Tibial artery (tissue), 4 donors: ENCODE measurements around the gene GGACT.

Source experiments
- DNase-seq, 2 donors: peaks; one replicate each; pipeline ENCODE4 v3.0.0-alpha.2; 2019
- H3K27ac ChIP-seq, 2 donors: fragments of 200-600 bp; sonication (generic) in 1 of 2; 1 replicate in 1 of 2; 2 replicates in 1 of 2; pipeline ENCODE4 v1.5.1; 2018 to 2019; ENCODE audit warnings: mild to moderate bottlenecking in 1 of 2
- H3K27me3 ChIP-seq, 2 donors: fragments of 200-600 bp; sonication (generic) in 1 of 2; one replicate each; pipeline versions ENCODE4 v1.5.1 to v1.6.0; 2016 to 2019
- H3K36me3 ChIP-seq, 3 donors: fragments of 200-600 bp; sonication (generic) in 2 of 3; one replicate each; pipeline ENCODE4 v1.5.1; 2016 to 2019; ENCODE audit warnings: mild to moderate bottlenecking in 2 of 3
- H3K4me1 ChIP-seq, 4 donors: fragments of 200-600 bp; sonication (generic) in 2 of 4; 1 replicate in 3 of 4; 2 replicates in 1 of 4; pipeline ENCODE4 v1.5.1; 2016 to 2019
- H3K4me3 ChIP-seq, 2 donors: fragments of 200-600 bp; sonication (generic) in 1 of 2; 1 replicate in 1 of 2; 2 replicates in 1 of 2; pipeline ENCODE4 v1.5.1; 2018 to 2019; ENCODE audit warnings: mild to moderate bottlenecking in 2 of 2
- H3K9me3 ChIP-seq, 3 donors: fragments of 200-600 bp; sonication (generic) in 1 of 3; one replicate each; pipeline ENCODE4 v1.5.1; 2016 to 2019
- intact Hi-C: fragments of 100-400 bp; cut with DNase I; formaldehyde crosslinking; loops from one replicate; pipeline ENCODE4 v1.15.0; 2023; ENCODE audit warnings: low total_unique reads
- TF ChIP-seq, protein P1 (sequence below), 2 experiments: fragments of 200-600 bp in 1 of 2; fragments of 450-650 bp in 1 of 2; IDR thresholded peaks; one replicate each; pipeline ENCODE4 v1.5.1; 2017 to 2019; ENCODE audit warnings: antibody characterized with exemption in 2 of 2, mild to moderate bottlenecking in 1 of 2, moderate library complexity in 1 of 2

The GGACT gene

DNA sequence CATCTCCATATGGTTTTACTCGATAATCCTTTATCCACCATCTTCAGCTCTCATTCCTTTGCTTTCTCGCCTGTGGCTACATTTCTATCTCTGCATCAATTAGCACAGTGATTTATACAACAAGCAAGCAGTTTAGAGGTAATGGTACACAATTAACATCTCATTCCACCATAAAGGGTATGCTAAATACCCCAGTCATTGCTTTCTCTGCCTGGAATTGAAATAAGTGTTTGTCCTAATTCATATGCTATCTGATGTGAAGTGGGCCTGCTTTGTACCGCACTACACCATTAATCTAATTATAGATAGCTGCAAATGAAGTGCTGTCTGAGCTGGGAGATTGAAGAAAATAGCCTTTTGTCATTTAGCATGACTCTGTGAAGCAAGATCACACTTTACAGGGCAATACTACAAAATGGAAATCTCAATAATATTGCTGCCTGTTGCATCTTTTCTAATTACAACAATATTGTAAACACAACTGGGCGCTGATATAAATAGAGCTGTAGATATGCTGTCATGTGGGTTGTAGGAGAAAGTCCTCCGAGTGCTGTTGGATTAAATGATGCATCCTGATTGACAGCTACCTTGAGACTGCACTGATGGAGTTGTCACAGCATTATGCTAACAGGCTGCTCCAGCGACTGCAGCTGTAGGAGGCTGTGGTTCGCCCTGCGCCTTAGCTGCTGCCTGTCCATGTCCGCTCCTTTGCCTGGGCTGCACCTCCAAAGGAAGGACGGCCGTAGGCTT lies 78.2 kb downstream of the GGACT start:
- no peak overlapping the region for H3K4me3 ChIP-seq
- H3K4me1 ChIP-seq, result no peaks in the 10 kb centered on the region
- no peak overlapping the region for H3K27ac ChIP-seq
- no peak for DNase-seq
- no peaks in the 10 kb centered on the region for H3K9me3 ChIP-seq
- intact Hi-C loops, result loop anchor here (5.0 to 10.0 kb wide), 2 partner anchors 596 to 843 kb away; no protein-coding TSS in a partner anchor
- H3K36me3 ChIP-seq, result peaks cover 0 to 2% (median 0%) of the 10 kb centered on the region in 3 donors
- TF ChIP-seq, protein P1, sequence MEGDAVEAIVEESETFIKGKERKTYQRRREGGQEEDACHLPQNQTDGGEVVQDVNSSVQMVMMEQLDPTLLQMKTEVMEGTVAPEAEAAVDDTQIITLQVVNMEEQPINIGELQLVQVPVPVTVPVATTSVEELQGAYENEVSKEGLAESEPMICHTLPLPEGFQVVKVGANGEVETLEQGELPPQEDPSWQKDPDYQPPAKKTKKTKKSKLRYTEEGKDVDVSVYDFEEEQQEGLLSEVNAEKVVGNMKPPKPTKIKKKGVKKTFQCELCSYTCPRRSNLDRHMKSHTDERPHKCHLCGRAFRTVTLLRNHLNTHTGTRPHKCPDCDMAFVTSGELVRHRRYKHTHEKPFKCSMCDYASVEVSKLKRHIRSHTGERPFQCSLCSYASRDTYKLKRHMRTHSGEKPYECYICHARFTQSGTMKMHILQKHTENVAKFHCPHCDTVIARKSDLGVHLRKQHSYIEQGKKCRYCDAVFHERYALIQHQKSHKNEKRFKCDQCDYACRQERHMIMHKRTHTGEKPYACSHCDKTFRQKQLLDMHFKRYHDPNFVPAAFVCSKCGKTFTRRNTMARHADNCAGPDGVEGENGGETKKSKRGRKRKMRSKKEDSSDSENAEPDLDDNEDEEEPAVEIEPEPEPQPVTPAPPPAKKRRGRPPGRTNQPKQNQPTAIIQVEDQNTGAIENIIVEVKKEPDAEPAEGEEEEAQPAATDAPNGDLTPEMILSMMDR (IDR thresholded peaks at IDR 0.05), result no peak
- no peaks in the 10 kb centered on the region for H3K27me3 ChIP-seq

DNA sequence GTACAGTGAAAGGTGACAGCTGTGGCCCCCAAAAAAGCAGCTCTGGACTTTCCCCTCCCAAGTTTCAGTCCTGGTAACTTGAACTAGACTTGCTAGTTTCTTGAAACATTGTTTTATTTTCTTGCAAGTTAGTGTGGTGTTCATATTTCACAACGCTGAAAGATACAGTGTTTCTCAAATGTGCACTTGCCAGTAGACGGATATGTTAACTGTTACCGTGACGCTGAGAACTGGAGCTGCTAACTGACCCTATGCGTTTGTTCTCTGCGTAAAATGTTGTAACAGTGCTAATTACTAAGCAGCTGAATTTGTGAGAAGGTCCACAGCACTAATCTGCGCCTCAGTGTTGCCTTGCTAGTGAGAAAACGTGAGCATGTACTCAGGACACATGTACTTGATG lies 79.6 kb downstream of the GGACT start:
- TF ChIP-seq, protein P1 (IDR thresholded peaks at IDR 0.05), result no peak
- no peak for DNase-seq
- Histone ChIP-seq H3K9me3 (no peaks in the 10 kb centered on the region), H3K27me3 (no peaks in the 10 kb centered on the region), H3K4me3 (no peak overlapping the region), H3K27ac (no peak overlapping the region), H3K4me1 (no peaks in the 10 kb centered on the region), H3K36me3 (no peaks in the 10 kb centered on the region)
- intact Hi-C loops, result no loop called here

DNA sequence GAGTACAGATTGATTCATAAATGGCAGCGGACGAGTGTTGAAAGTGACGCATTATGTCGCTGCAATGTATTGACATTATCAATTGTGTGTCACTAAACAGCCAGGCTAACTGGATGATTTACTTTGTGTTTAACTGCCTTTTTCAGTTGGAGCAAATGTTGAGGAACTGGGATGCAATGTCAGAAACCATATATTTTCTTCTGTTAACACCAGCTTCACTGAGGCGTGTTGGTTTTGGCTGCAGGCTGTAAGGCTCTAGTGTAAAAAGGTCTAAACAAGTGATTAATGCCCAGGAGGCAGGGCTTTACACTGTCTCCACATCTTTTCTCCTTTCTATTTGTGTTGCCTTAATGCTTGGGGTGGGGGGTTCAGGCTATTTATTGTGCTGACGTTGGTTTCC lies 80.1 kb downstream of the GGACT start:
- TF ChIP-seq, protein P1 (IDR thresholded peaks at IDR 0.05), result no peak
- Histone ChIP-seq H3K27me3 (no peaks in the 10 kb centered on the region), H3K36me3 (no peaks in the 10 kb centered on the region), H3K27ac (no peak overlapping the region), H3K4me1 (no peaks in the 10 kb centered on the region), H3K9me3 (no peaks in the 10 kb centered on the region), H3K4me3 (no peak overlapping the region)
- intact Hi-C loops, result no loop called here
- DNase-seq, result no peak

DNA sequence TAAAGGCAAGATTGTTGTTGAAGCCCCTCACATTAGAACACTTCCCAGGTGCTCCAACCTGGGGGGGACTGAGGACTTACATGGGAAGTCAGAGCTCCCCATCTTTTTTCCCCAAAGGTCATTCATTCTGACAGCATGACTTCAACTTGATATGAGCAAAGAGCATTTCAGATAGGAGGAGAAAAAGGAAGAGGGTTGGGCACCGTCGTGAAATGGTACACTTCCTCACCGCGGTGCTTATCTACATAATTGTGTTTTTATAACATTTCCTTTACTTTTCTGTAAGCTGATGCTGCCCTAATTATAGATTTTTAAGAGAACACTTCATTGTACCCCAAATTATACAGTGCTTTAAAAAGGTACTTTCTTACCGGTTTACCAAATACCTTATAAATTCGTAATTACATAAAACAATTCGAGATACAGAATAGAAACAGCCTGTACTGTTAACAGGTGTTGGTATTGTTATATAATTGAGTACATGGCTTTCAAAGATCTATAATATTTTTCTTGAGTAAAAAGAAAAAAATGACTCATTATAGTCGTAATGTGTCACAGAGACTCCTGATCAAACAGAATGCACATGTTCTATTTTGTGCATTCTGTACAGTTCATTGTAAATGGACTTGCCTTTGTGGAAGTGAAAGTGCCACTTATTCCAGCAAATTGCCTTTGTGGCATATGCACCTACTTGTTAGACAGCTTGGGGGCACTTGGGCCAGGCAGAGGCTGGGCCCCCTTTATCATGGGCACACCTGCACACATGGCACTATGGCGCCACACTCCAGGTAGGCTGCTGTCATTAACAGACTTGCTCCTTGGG lies 81.8 kb downstream of the GGACT start:
- Histone ChIP-seq H3K4me1 (no peaks in the 10 kb centered on the region), H3K27ac (no peak overlapping the region), H3K36me3 (no peaks in the 10 kb centered on the region), H3K9me3 (no peaks in the 10 kb centered on the region), H3K4me3 (no peak overlapping the region), H3K27me3 (no peaks in the 10 kb centered on the region)
- TF ChIP-seq, protein P1 (IDR thresholded peaks at IDR 0.05), result no peak
- DNase-seq, result no peak
- intact Hi-C loops, result no loop called here

DNA sequence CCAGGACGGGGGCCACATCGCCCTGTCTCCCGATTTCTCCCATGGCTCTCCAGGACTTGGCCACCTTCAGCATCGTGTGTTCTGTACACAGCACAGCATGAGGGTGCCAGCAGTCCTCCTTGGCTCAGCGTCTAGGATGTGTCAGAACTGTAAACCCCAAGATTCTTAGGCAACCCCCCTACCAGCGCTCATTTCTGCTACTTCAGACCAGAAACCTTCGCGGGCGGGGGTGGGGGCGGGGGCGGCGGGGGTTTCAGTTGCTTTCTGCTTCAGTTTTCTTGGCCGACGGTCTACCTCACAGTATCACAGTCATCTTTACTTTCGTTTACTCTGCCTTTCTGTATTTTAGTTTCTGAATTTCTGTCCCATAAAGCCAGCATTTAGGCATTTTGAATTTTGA lies 82.4 kb downstream of the GGACT start:
- no peaks in the 10 kb centered on the region for H3K36me3 ChIP-seq
- no peak overlapping the region for H3K27ac ChIP-seq
- no peaks in the 10 kb centered on the region for H3K9me3 ChIP-seq
- H3K4me3 ChIP-seq, result no peak overlapping the region
- intact Hi-C loops, result no loop called here
- H3K4me1 ChIP-seq, result no peaks in the 10 kb centered on the region
- no peaks in the 10 kb centered on the region for H3K27me3 ChIP-seq
- no peak for DNase-seq
- TF ChIP-seq, protein P1 (IDR thresholded peaks at IDR 0.05), result no peak
